OCI-LY1 (cell line): ENCODE data around the gene IRF4.

Source experiments
- H2AFZ ChIP-seq: fragments of 200-600 bp; sonication (generic), shearing (Covaris generic); 2 replicates; pipeline ENCODE4 v1.6.0; 2014; ENCODE audit warnings: antibody characterized with exemption, mild to moderate bottlenecking, low read length
- H3F3A ChIP-seq: fragments of 200-600 bp; sonication (generic), shearing (Covaris generic); 2 replicates; pipeline ENCODE4 v1.6.0; 2014; ENCODE audit warnings: mild to moderate bottlenecking, antibody characterized with exemption, low read length, moderate library complexity; ENCODE audit not compliant: insufficient read depth
- H3K27ac ChIP-seq: fragments of 200-600 bp; sonication (generic); 2 replicates; pipeline ENCODE4 v1.5.1; 2014; ENCODE audit warnings: low read length, mixed run types, mild to moderate bottlenecking, low read depth; ENCODE audit not compliant: poor library complexity, severe bottlenecking
- H3K27me3 ChIP-seq: fragments of 200-600 bp; sonication (generic); 2 replicates; pipeline ENCODE4 v1.6.0; 2014; ENCODE audit warnings: antibody characterized with exemption, mild to moderate bottlenecking, low read length, moderate library complexity; ENCODE audit not compliant: insufficient read depth
- H3K36me3 ChIP-seq: fragments of 200-600 bp; sonication (generic); 2 replicates; pipeline ENCODE4 v1.6.1; 2014; ENCODE audit warnings: mild to moderate bottlenecking, antibody characterized with exemption, low read length, moderate library complexity, mixed read lengths; ENCODE audit not compliant: insufficient read depth
- H3K4me1 ChIP-seq: fragments of 200-600 bp; sonication (generic); 2 replicates; pipeline ENCODE4 v1.5.1; 2014; ENCODE audit warnings: mild to moderate bottlenecking, low read length, moderate library complexity; ENCODE audit not compliant: insufficient read depth, severe bottlenecking
- H3K4me2 ChIP-seq: fragments of 200-600 bp; sonication (generic), shearing (Covaris generic); 2 replicates; pipeline ENCODE4 v1.6.1; 2014; ENCODE audit warnings: low read length
- H3K4me3 ChIP-seq: fragments of 200-600 bp; sonication (generic); 2 replicates; pipeline ENCODE4 v1.5.1; 2014; ENCODE audit warnings: low read length, low read depth, mild to moderate bottlenecking, mixed read lengths; ENCODE audit not compliant: poor library complexity, severe bottlenecking
- H3K79me2 ChIP-seq: fragments of 200-600 bp; shearing (Covaris generic); 2 replicates; pipeline ENCODE4 v1.6.1; 2016; ENCODE audit warnings: mixed run types, low read length, mixed read lengths; ENCODE audit not compliant: insufficient read depth
- H3K9ac ChIP-seq: fragments of 200-600 bp; sonication (generic), shearing (Covaris generic); 2 replicates; pipeline ENCODE4 v1.6.1; 2014; ENCODE audit warnings: mild to moderate bottlenecking, low read length, mixed read lengths
- H3K9me2 ChIP-seq: fragments of 200-600 bp; sonication (generic), shearing (Covaris generic); 2 replicates; pipeline ENCODE4 v1.6.1; 2014; ENCODE audit warnings: low read depth, mild to moderate bottlenecking, low read length, mixed read lengths
- H3K9me3 ChIP-seq: fragments of 200-600 bp; shearing (Covaris generic); 2 replicates; pipeline ENCODE4 v1.6.1; 2014; ENCODE audit warnings: low read length, mixed read lengths
- H4K20me1 ChIP-seq: fragments of 200-600 bp; sonication (generic), shearing (Covaris generic); 2 replicates; pipeline ENCODE4 v1.6.0; 2016; ENCODE audit warnings: mild to moderate bottlenecking, low read length; ENCODE audit not compliant: insufficient read depth
- EZH2 ChIP-seq: fragments of 200-600 bp; sonication (generic), shearing (Covaris generic); IDR thresholded peaks from 2 replicates; pipeline ENCODE4 v1.8.0; 2017; ENCODE audit warnings: borderline replicate concordance, mixed run types, mild to moderate bottlenecking, antibody characterized with exemption, low read length, moderate library complexity, mixed read lengths
- TF ChIP-seq, protein P1 (sequence below): fragments of 200-600 bp; sonication (generic), shearing (Covaris generic); IDR thresholded peaks from 2 replicates; pipeline ENCODE4 v1.5.1; 2017; ENCODE audit warnings: mild to moderate bottlenecking, antibody characterized with exemption, low read length, moderate library complexity, mixed read lengths

Gene IRF4

DNA sequence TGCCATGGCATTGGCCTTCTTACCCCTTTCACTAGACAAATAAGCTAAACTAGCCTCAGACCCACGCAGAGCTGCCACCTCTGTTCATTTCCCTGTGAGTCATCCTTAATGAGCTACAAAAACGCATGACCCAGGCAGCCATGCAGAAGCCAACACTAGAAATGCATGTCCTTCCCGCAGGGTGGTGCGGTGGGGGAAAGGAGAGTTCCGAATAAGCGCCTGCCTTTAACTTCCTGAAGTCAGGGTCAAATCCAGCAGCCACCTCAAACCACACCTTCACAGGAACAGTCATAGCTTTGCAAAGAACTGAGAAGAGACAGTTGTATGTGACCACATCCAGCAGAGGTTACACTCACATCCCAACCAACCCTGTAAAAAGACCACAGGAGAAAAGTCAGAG lies 40.4 kb downstream of the IRF4 start:
- Histone ChIP-seq H3K27me3 (peaks cover 8% of the 10 kb centered on the region; the same call in 1 of the 2 replicates), H3K4me2 (no peak overlapping the region), H4K20me1 (no peaks in the 10 kb centered on the region), H3K27ac (no peak overlapping the region), H3K9ac (no peak overlapping the region), H3K4me1 (no peaks in the 10 kb centered on the region), H3K9me2 (no peaks in the 10 kb centered on the region), H3K36me3 (no peaks in the 10 kb centered on the region), H3K79me2 (no peaks in the 10 kb centered on the region), H3K4me3 (no peak overlapping the region), H2AFZ (no peak overlapping the region), H3F3A (no peaks in the 10 kb centered on the region), H3K9me3 (no peaks in the 10 kb centered on the region)
- TF ChIP-seq, protein P1, sequence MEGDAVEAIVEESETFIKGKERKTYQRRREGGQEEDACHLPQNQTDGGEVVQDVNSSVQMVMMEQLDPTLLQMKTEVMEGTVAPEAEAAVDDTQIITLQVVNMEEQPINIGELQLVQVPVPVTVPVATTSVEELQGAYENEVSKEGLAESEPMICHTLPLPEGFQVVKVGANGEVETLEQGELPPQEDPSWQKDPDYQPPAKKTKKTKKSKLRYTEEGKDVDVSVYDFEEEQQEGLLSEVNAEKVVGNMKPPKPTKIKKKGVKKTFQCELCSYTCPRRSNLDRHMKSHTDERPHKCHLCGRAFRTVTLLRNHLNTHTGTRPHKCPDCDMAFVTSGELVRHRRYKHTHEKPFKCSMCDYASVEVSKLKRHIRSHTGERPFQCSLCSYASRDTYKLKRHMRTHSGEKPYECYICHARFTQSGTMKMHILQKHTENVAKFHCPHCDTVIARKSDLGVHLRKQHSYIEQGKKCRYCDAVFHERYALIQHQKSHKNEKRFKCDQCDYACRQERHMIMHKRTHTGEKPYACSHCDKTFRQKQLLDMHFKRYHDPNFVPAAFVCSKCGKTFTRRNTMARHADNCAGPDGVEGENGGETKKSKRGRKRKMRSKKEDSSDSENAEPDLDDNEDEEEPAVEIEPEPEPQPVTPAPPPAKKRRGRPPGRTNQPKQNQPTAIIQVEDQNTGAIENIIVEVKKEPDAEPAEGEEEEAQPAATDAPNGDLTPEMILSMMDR, result no peak
- no peak for TF ChIP-seq EZH2

DNA sequence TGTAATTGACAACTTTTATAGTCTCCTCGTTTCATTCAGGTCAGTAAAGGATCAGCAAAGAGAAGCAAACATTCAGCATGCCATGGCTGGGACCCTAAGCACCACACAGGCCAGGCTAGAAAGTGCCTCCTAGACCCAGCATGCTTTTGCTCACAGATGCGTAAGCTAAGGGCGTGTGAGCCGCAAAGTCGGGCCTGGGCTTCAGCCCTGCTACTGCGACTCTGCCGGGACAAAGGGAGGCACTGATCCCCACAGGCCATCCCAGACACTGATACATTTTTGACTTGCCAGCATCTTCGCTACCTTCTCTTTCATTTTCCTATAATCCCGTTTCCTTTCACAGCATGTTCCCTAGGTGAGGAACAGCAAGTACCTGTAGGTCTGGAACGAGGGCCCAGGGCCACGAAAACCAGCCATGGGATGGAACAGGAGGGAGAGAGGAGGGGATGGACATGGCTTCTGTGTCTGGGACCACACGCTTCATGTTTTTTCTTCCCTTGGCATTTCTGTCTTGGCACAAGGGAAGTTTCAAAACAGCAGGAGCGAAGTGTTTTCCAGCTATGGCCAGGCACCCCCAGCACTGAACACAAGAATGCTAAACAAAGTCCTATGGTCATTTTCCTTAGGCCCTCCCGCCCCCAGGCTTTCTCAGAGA lies 42.6 kb downstream of the IRF4 start:
- Histone ChIP-seq H3K9me3 (no peaks in the 10 kb centered on the region), H3K9ac (no peak overlapping the region), H2AFZ (no peak overlapping the region), H3K27ac (no peak overlapping the region), H3K4me3 (no peak overlapping the region), H3K9me2 (no peaks in the 10 kb centered on the region), H3K4me2 (no peak overlapping the region), H3K27me3 (peaks cover 8% of the 10 kb centered on the region; the same call in 1 of the 2 replicates), H3K79me2 (no peaks in the 10 kb centered on the region), H4K20me1 (no peaks in the 10 kb centered on the region), H3K36me3 (no peaks in the 10 kb centered on the region), H3K4me1 (no peaks in the 10 kb centered on the region), H3F3A (no peaks in the 10 kb centered on the region)
- no peak for TF ChIP-seq EZH2
- TF ChIP-seq, protein P1, result no peak

DNA sequence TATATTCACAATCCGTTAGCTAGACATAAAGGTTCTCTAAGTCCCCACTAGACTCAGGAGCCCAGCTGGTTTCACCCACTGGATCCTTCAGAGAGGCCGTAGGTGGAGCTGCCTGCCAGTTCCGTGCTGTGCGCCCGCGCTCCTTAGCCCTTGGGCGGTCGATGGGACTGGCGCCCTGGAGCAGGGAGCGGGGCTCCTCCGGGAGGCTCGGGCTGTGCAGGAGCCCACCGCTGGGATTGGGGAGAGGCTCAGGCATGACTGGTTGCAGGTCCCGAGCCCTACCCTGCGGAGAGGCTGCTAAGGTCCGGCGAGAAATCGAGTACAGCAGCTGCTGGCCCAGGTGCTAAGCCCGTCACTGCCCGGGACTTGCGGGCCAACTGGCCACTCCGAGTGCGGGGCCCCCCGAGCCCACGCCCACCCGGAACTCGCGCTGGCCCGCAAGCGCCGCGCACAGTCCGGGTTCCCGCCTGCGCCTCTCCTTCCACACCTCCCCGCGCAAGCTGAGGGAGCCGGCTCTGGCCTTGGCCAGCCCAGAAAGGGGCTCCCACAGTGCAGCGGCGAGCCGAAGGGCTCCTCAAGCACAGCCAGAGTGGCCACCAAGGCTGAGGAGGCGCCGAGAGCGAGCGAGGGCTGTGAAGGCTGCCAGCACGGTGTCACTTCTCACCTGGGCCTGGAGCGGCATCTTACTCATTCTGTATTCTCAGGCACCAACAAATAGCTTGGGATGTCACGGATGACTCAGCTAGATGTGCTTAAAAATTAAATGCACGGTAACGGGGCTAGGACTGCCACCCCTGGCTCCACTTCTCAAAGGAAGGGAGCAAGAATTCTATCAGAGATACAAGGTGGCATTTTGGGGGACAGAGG lies 44.1 kb downstream of the IRF4 start:
- Histone ChIP-seq H2AFZ (no peak overlapping the region), H3K27me3 (peaks cover 12% of the 10 kb centered on the region; the same call in 1 of the 2 replicates), H3K36me3 (no peaks in the 10 kb centered on the region), H3F3A (no peaks in the 10 kb centered on the region), H3K9me3 (no peaks in the 10 kb centered on the region), H3K27ac (no peak overlapping the region), H3K4me3 (no peak overlapping the region), H3K4me2 (no peak overlapping the region), H3K9me2 (no peaks in the 10 kb centered on the region), H4K20me1 (no peaks in the 10 kb centered on the region), H3K9ac (no peak overlapping the region), H3K4me1 (no peaks in the 10 kb centered on the region), H3K79me2 (no peaks in the 10 kb centered on the region)
- no peak for TF ChIP-seq EZH2
- TF ChIP-seq, protein P1, result no peak
